Glutamatergic neuron (in vitro differentiated cells): ENCODE measurements around the gene COX19. TPM values are rescaled to one million over a fixed set of nuclear protein-coding genes. Genes with fewer than 3 reads are reported as not detected.

ENCODE experiments used
- DNase-seq: peaks from one replicate; pipeline ENCODE4 v3.0.0; 2022
- H3K27ac Mint-ChIP-seq: one replicate; pipeline ENCODE4 v1.8.0; 2020; ENCODE audit warnings: mild to moderate bottlenecking, mixed read lengths, inconsistent platforms; ENCODE audit not compliant: unreplicated experiment
- H3K27me3 Mint-ChIP-seq: one replicate; pipeline ENCODE4 v1.8.0; 2020; ENCODE audit warnings: mild to moderate bottlenecking, moderate library complexity, mixed read lengths, inconsistent platforms; ENCODE audit not compliant: unreplicated experiment
- H3K36me3 Mint-ChIP-seq: one replicate; pipeline ENCODE4 v1.8.0; 2020; ENCODE audit warnings: mild to moderate bottlenecking, mixed read lengths, inconsistent platforms; ENCODE audit not compliant: unreplicated experiment
- H3K4me1 Mint-ChIP-seq: one replicate; pipeline ENCODE4 v1.8.0; 2020; ENCODE audit warnings: mild to moderate bottlenecking, low read depth, mixed read lengths, inconsistent platforms; ENCODE audit not compliant: unreplicated experiment
- H3K4me3 Mint-ChIP-seq: one replicate; pipeline ENCODE4 v1.8.0; 2020; ENCODE audit warnings: mild to moderate bottlenecking, mixed read lengths, inconsistent platforms; ENCODE audit not compliant: unreplicated experiment
- H3K9me3 Mint-ChIP-seq: one replicate; pipeline ENCODE4 v1.8.0; 2020; ENCODE audit warnings: mild to moderate bottlenecking, moderate library complexity, mixed read lengths, inconsistent platforms; ENCODE audit not compliant: unreplicated experiment
- CTCF ChIP-seq: fragments of 200-600 bp; sonication (generic); IDR thresholded peaks from one replicate; pipeline ENCODE4 v1.5.0; 2021; ENCODE audit not compliant: partially characterized antibody, unreplicated experiment
- total RNA-seq: library from RNA; stranded (reverse); fragmentation: NEBNext Ultra II Directional; extraction: Animal tissue kit (Norgen Biotek cat#: 25700); gene quantifications from one replicate; pipeline ENCODE4 v1.2.1, GENCODE V29; 2021; ENCODE audit not compliant: unreplicated experiment

Gene COX19
- total RNA-seq, 1 donor from 2014 or later: 18.4 TPM

- Mint-ChIP-seq H3K27me3 (peaks cover 13% of the 10 kb centered on the region), H3K9me3 (peaks cover 7% of the 10 kb centered on the region), H3K4me1 (peaks cover 8% of the 10 kb centered on the region), H3K27ac (peak overlapping the region; percentile 55), H3K36me3 (no peaks in the 10 kb centered on the region), H3K4me3 (no peak overlapping the region)
- no peak for TF ChIP-seq CTCF
- DNase-seq: peak; percentile 16
These were observed 4.7 kb upstream of the COX19 start for GRCh38 chr7:979886-980571.

- Mint-ChIP-seq H3K27ac (no peak overlapping the region), H3K4me3 (no peak overlapping the region), H3K27me3 (peaks cover 11% of the 10 kb centered on the region), H3K4me1 (peaks cover 10% of the 10 kb centered on the region), H3K9me3 (peaks cover 13% of the 10 kb centered on the region), H3K36me3 (no peaks in the 10 kb centered on the region)
- TF ChIP-seq CTCF: no peak
- DNase-seq: no peak
These were observed 3.8 kb upstream of the COX19 start for GRCh38 chr7:979151-979550.

GRCh38 chr7:978416-979091, 3.2 kb upstream of the COX19 start:
- Mint-ChIP-seq H3K27ac (no peak overlapping the region), H3K4me1 (peaks cover 10% of the 10 kb centered on the region), H3K4me3 (no peak overlapping the region), H3K27me3 (peaks cover 11% of the 10 kb centered on the region), H3K36me3 (no peaks in the 10 kb centered on the region), H3K9me3 (peaks cover 13% of the 10 kb centered on the region)
- DNase-seq: no peak
- no peak for TF ChIP-seq CTCF

- Mint-ChIP-seq H3K36me3 (no peaks in the 10 kb centered on the region), H3K9me3 (peaks cover 13% of the 10 kb centered on the region), H3K27ac (peak overlapping the region; percentile 62), H3K4me1 (peaks cover 10% of the 10 kb centered on the region), H3K27me3 (peaks cover 11% of the 10 kb centered on the region), H3K4me3 (no peak overlapping the region)
- TF ChIP-seq CTCF: no peak
- no peak for DNase-seq
These were observed 2.6 kb upstream of the COX19 start for GRCh38 chr7:978049-978346.

GRCh38 chr7:977326-978048, 2.1 kb upstream of the COX19 start:
- Mint-ChIP-seq H3K27me3 (peaks cover 11% of the 10 kb centered on the region), H3K36me3 (no peaks in the 10 kb centered on the region), H3K27ac (peak overlapping the region; percentile 62), H3K4me3 (no peak overlapping the region), H3K9me3 (peaks cover 13% of the 10 kb centered on the region), H3K4me1 (peaks cover 10% of the 10 kb centered on the region)
- TF ChIP-seq CTCF: no peak
- DNase-seq: no peak
